Activated CD4-positive, alpha-beta T cell treated with anti-CD3 and anti-CD28 coated beads, Interleukin-2, amount 10 ng/mL, durations not matched to agents 7 days and 5 days (primary cell): ENCODE measurements around the gene CASKIN2. TPM values are rescaled to one million over a fixed set of nuclear protein-coding genes. Genes with fewer than 3 reads are reported as not detected.
"Not testable (repeated sequence)": the region's sequence is repeated elsewhere in the genome, so short reads cannot be mapped to it uniquely, and the experiment has no call there.

Source experiments
- CTCF ChIA-PET: fragments of 350-600 bp; sonication (Branson Sonifier 250); formaldehyde crosslinking; loops from one replicate; lab custom pipeline; 2021; ENCODE audit warnings: antibody characterized with exemption; lab: Charles Lee
- POLR2A ChIA-PET: fragments of 350-600 bp; sonication (Branson Sonifier 250); formaldehyde crosslinking; loops from one replicate; lab custom pipeline; 2021; ENCODE audit warnings: antibody characterized with exemption; lab: Charles Lee
- DNase-seq: peaks from one replicate; pipeline ENCODE4 v3.0.0-alpha.2; 2020
- H3K27ac Mint-ChIP-seq: one replicate; pipeline ENCODE4 v1.8.0; 2021; ENCODE audit warnings: mild to moderate bottlenecking, moderate library complexity, mixed read lengths
- H3K27me3 Mint-ChIP-seq: one replicate; pipeline ENCODE4 v1.8.0; 2021; ENCODE audit warnings: mixed read lengths
- H3K36me3 Mint-ChIP-seq: one replicate; pipeline ENCODE4 v1.8.0; 2021; ENCODE audit warnings: low read depth, mixed read lengths
- H3K4me1 Mint-ChIP-seq: one replicate; pipeline ENCODE4 v1.8.0; 2021; ENCODE audit warnings: mixed read lengths
- H3K4me3 Mint-ChIP-seq: one replicate; pipeline ENCODE4 v1.8.0; 2021; ENCODE audit warnings: mild to moderate bottlenecking, moderate library complexity, mixed read lengths
- H3K9me3 Mint-ChIP-seq: one replicate; pipeline ENCODE4 v1.8.0; 2021; ENCODE audit warnings: mixed read lengths
- total RNA-seq, 2 experiments: library from RNA; stranded (reverse); gene quantifications; one replicate each; pipeline ENCODE4 v1.2.3, GENCODE V29; 2021

The CASKIN2 gene
- total RNA-seq, 2 experiments from 2014 or later, result 0.47 to 1.1 TPM

- H3K36me3 Mint-ChIP-seq, result peaks cover 10% of the 10 kb centered on the region
- POLR2A ChIA-PET, result no interaction called here
- peak; percentile 67 for DNase-seq
- H3K9me3 Mint-ChIP-seq, result no peaks in the 10 kb centered on the region
- H3K27ac Mint-ChIP-seq, result peak overlapping the region; percentile 96
- H3K4me3 Mint-ChIP-seq, result peak overlapping the region; percentile 54
- H3K27me3 Mint-ChIP-seq, result no peaks in the 10 kb centered on the region
- CTCF ChIA-PET, result interaction anchor here (0.8 to 1.3 kb wide), 5 partner anchors 10 to 31 kb away, joined by 3 to 4 read pairs (median 3); partner anchors contain the start of genes TMEM94 and TSEN54
- H3K4me1 Mint-ChIP-seq, result peaks cover 26% of the 10 kb centered on the region
Observed at GRCh38 chr17:75487351-75488070, 27.8 kb downstream of the CASKIN2 start.

DNA sequence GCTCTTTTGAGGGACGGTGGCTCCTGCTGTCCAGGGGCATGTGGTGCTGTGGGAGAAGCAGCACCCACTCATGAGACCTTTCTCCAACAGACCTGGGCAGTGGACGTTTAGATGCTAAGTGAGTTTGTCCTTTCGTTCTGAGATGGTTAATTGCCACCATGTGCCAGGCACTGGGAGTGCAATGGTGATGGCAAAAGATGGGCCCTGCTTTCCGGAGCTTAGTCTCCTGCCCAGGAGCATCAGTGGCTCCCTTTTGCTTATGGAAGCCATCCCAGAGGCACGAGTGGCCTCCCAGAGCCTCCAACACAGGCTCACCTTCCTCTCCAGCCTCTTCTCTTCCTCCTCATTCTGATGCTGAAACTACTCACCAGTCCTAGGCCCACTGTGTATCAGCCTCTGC lies 28.4 kb downstream of the CASKIN2 start:
- Mint-ChIP-seq H3K36me3 (peaks cover 10% of the 10 kb centered on the region), H3K4me3 (no peak overlapping the region), H3K27ac (peak overlapping the region; percentile 96), H3K9me3 (no peaks in the 10 kb centered on the region), H3K4me1 (peaks cover 26% of the 10 kb centered on the region), H3K27me3 (no peaks in the 10 kb centered on the region)
- POLR2A ChIA-PET, result no interaction called here
- DNase-seq, result no peak
- CTCF ChIA-PET, result interaction anchor here (0.8 to 1.1 kb wide), 2 partner anchors 10 to 29 kb away, joined by 3 read pairs; partner anchors contain the start of gene TSEN54

DNA sequence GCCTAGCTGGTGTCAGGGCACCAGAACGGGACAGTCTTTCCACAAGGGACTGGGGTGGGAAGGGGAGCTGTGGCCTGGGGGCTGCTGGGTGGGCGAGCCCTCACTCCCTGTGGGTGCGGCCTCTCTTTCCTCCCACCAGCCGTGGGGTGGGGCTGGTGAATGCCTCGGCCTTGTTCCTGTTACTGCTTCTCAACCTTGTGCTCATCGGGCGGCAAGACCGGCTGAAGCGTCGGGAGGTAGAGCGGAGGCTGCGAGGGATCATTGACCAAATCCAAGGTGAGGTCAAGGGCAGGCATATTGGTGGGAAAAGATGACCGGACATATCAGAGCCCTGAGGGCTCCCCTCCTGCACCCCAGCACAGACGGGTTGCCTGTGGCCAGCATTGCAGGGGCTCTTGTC lies 29.2 kb downstream of the CASKIN2 start:
- Mint-ChIP-seq H3K4me1 (peaks cover 26% of the 10 kb centered on the region), H3K27me3 (no peaks in the 10 kb centered on the region), H3K4me3 (no peak overlapping the region), H3K9me3 (no peaks in the 10 kb centered on the region), H3K27ac (peak overlapping the region; percentile 80), H3K36me3 (peaks cover 10% of the 10 kb centered on the region)
- no peak for DNase-seq
- CTCF ChIA-PET, result no interaction called here
- POLR2A ChIA-PET, result no interaction called here

- no peaks in the 10 kb centered on the region for H3K9me3 Mint-ChIP-seq
- H3K27ac Mint-ChIP-seq, result peak overlapping the region; percentile 25
- H3K4me3 Mint-ChIP-seq, result no peak overlapping the region
- no peak for DNase-seq
- no peaks in the 10 kb centered on the region for H3K27me3 Mint-ChIP-seq
- H3K36me3 Mint-ChIP-seq, result peaks cover 10% of the 10 kb centered on the region
- ChIA-PET CTCF (no interaction called here), POLR2A (no interaction called here)
- H3K4me1 Mint-ChIP-seq, result peaks cover 26% of the 10 kb centered on the region
Observed at GRCh38 chr17:75485688-75486087, 29.6 kb downstream of the CASKIN2 start.

- ChIA-PET CTCF (no interaction called here), POLR2A (no interaction called here)
- no peak overlapping the region for H3K4me3 Mint-ChIP-seq
- peaks cover 17% of the 10 kb centered on the region for H3K4me1 Mint-ChIP-seq
- DNase-seq, result no peak
- H3K36me3 Mint-ChIP-seq, result peaks cover 6% of the 10 kb centered on the region
- no peaks in the 10 kb centered on the region for H3K9me3 Mint-ChIP-seq
- H3K27me3 Mint-ChIP-seq, result no peaks in the 10 kb centered on the region
- H3K27ac Mint-ChIP-seq, result no peak overlapping the region
Observed at GRCh38 chr17:75482098-75482942, 33.0 kb downstream of the CASKIN2 start.

- Mint-ChIP-seq H3K4me3 (no peak overlapping the region), H3K4me1 (peaks cover 8% of the 10 kb centered on the region), H3K36me3 (peaks cover 7% of the 10 kb centered on the region), H3K27me3 (no peaks in the 10 kb centered on the region), H3K9me3 (no peaks in the 10 kb centered on the region), H3K27ac (no peak overlapping the region)
- ChIA-PET CTCF (interaction anchor here (0.6 to 1.8 kb wide), 4 partner anchors 10 to 69 kb away, joined by 3 to 5 read pairs (median 5); no protein-coding TSS in a partner anchor), POLR2A (no interaction called here)
- DNase-seq, result no peak
Observed at GRCh38 chr17:75481194-75482068, 33.9 kb downstream of the CASKIN2 start.

DNA sequence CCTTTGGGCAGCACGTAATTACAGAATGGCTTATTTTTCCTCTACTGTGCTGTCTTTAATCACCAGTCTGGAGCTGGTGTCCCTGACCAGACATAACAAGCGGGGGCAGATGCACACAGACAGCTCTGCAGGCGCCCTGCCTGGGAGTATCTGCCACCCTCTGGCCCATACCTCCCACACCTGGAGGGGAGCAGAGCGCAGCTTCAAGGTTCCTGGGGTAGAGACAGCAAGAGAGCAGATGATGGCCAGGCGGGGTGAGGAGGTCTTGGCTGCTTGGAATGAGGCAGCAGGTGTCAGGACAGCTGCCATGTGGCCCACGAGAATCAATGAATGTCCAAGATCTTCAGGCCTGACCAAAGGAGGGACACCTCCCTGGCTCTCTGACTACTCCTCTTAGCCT lies 35.1 kb downstream of the CASKIN2 start:
- peaks cover 5% of the 10 kb centered on the region for H3K4me1 Mint-ChIP-seq
- ChIA-PET CTCF (interaction anchor here (0.9 to 1.8 kb wide), 6 partner anchors 9 to 70 kb away, joined by 3 to 5 read pairs (median 4); no protein-coding TSS in a partner anchor), POLR2A (interaction anchor here (0.6 kb wide), 1 partner anchor 518 kb away, joined by 3 read pairs; no protein-coding TSS in a partner anchor)
- DNase-seq, result no peak
- H3K27ac Mint-ChIP-seq, result no peak overlapping the region
- H3K9me3 Mint-ChIP-seq, result no peaks in the 10 kb centered on the region
- peaks cover 5% of the 10 kb centered on the region for H3K36me3 Mint-ChIP-seq
- H3K4me3 Mint-ChIP-seq, result no peak overlapping the region
- H3K27me3 Mint-ChIP-seq, result no peaks in the 10 kb centered on the region

GRCh38 chr17:75478508-75478907 lies 36.8 kb downstream of the CASKIN2 start:
- Mint-ChIP-seq H3K9me3 (no peaks in the 10 kb centered on the region), H3K4me1 (no peaks in the 10 kb centered on the region), H3K27me3 (no peaks in the 10 kb centered on the region), H3K36me3 (peaks cover 3% of the 10 kb centered on the region), H3K27ac (no peak overlapping the region), H3K4me3 (no peak overlapping the region)
- ChIA-PET POLR2A (no interaction called here), CTCF (interaction anchor here (0.6 kb wide), 2 partner anchors 623 to 736 kb away, joined by 3 to 6 read pairs; no protein-coding TSS in a partner anchor)
- DNase-seq, result no peak

DNA sequence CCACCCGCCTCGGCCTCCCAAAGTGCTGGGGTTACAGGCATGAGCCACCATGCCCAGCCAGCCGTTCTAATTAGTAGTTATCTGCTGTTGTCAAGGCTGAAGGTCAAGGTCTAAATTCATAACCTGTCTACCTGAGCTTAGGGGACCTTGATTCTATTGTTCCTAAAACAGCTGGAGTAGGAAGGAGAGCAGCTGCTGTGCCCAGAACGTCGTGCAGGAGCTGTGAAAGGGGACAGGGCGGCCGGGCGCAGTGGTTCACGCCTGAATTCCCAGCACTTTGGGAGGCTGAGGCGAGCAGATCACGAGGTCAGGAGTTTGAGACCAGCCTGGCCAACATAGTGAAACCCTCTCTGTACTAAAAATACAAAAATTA lies 37.9 kb downstream of the CASKIN2 start:
- POLR2A ChIA-PET, H3K4me1 Mint-ChIP-seq, H3K27me3 Mint-ChIP-seq, H3K27ac Mint-ChIP-seq, H3K4me3 Mint-ChIP-seq, H3K9me3 Mint-ChIP-seq, H3K36me3 Mint-ChIP-seq, DNase-seq: not testable (repeated sequence)
- CTCF ChIA-PET, result interaction anchor here (0.6 to 1.2 kb wide), 3 partner anchors 10 to 126 kb away, joined by 3 to 6 read pairs (median 3); partner anchors contain the start of gene TMEM94

GRCh38 chr17:75476752-75477489 lies 38.4 kb downstream of the CASKIN2 start:
- DNase-seq, result no peak
- no peaks in the 10 kb centered on the region for H3K4me1 Mint-ChIP-seq
- peak overlapping the region; percentile 57 for H3K27ac Mint-ChIP-seq
- H3K36me3 Mint-ChIP-seq, result peaks cover 12% of the 10 kb centered on the region
- H3K27me3 Mint-ChIP-seq, result no peaks in the 10 kb centered on the region
- ChIA-PET POLR2A (no interaction called here), CTCF (interaction anchor here (0.9 to 1.2 kb wide), 3 partner anchors 11 to 103 kb away, joined by 3 read pairs; partner anchors contain the start of gene TMEM94)
- no peak overlapping the region for H3K4me3 Mint-ChIP-seq
- H3K9me3 Mint-ChIP-seq, result no peaks in the 10 kb centered on the region

GRCh38 chr17:75476271-75476671 lies 39.1 kb downstream of the CASKIN2 start:
- Mint-ChIP-seq H3K4me1 (no peaks in the 10 kb centered on the region), H3K36me3 (peaks cover 12% of the 10 kb centered on the region), H3K27me3 (no peaks in the 10 kb centered on the region), H3K9me3 (no peaks in the 10 kb centered on the region), H3K4me3 (no peak overlapping the region), H3K27ac (peak overlapping the region; percentile 57)
- ChIA-PET POLR2A (no interaction called here), CTCF (interaction anchor here (1.2 kb wide), 1 partner anchor 103 kb away, joined by 3 read pairs; no protein-coding TSS in a partner anchor)
- no peak for DNase-seq
